GM20431 (cell line): Measurements from ENCODE around the gene TRIM60.
"Not testable (repeated sequence)": the region's sequence is repeated elsewhere in the genome, so short reads cannot be mapped to it uniquely, and the experiment has no call there.

Experiments used
- in situ Hi-C: fragments of 300-500 bp; cut with MseI, MboI; formaldehyde crosslinking; loops from one replicate; pipeline ENCODE4 v1.15.0; 2020; ENCODE audit warnings: low sequenced_read_pairs; ENCODE audit not compliant: unreplicated experiment

The TRIM60 gene

DNA sequence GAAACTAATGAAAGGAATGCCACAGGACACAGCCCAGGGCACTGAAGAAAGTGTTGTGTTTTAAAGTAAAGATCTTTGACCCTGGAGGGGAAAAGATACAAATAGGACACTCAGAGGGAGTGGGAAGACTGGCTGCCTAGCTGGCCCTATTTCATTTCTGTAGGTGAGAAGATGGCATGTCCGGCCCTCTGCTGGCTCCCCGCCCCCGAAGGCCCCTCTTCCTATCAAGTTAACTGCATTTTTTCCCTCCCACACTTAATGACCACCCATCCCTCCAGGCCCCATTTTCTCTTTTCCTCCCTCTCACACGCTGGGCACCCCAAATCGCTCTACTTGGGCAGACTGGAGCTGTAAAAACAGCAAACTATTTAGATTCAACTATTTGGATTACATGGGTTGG lies 16.4 kb downstream of the TRIM60 start:
- in situ Hi-C loops: no loop called here

- in situ Hi-C loops: no loop called here
These were observed 20.8 kb downstream of the TRIM60 start for GRCh38 chr4:165052627-165053026.

- in situ Hi-C loops: no loop called here
These were observed 21.8 kb downstream of the TRIM60 start, which contains the start of gene TRIM75 for GRCh38 chr4:165053645-165054044. Gene TRIM75 (plus strand): TSS chr4:165053866. CDS start chr4:165059148, 5,282 bp downstream.

- in situ Hi-C loops: no loop called here
These were observed 23.8 kb downstream of the TRIM60 start for GRCh38 chr4:165055601-165056000.

GRCh38 chr4:165058666-165059065 lies 26.9 kb downstream of the TRIM60 start:
- in situ Hi-C loops: no loop called here

DNA sequence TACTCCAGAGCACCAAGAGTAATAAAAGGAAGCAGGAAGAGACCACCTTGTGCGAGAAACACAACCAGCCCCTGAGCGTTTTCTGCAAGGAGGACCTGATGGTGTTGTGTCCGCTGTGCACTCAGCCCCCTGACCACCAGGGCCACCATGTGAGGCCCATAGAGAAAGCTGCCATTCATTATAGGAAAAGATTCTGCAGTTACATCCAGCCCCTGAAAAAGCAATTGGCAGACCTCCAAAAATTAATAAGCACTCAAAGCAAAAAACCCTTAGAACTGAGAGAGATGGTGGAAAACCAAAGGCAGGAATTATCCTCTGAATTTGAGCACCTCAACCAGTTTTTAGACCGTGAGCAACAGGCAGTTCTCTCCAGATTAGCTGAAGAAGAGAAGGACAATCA lies 27.6 kb downstream of the TRIM60 start:
- in situ Hi-C loops: no loop called here

DNA sequence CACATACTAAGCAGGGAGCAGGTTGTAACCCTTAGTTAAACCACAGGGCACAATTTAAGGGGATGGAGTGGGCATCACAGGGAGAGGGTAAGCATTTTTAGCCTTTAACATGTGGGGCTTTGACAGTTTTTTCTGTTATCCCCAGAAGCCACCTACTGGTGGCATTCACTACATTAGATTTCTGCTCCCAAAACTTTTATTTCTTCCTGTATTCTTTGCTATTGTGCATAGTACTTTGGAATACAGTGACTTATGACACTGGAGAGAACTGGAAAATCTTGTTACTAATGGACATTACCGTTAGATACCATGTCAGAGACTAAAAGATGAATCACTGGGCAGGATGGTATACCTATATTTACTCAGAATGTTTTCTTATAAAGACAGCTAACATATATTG lies 29.1 kb downstream of the TRIM60 start:
- in situ Hi-C loops: no loop called here

DNA sequence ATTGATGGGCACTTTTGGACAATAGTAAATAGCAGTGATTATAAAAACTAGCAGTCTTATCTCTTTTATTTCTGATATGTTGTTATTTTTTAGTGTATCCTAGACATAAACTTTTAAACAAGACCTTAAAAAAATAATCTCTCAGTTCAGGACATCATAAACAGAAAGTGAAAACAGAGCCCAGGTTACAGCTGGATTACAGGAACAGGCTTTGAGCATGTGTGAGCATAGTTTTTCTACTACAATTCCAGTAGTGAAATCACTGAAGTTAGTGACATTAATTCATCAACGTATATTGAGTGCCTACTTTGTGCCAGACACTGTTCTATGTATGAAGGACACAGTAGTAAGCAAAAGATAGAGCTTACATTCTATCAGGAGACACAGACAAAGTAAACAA lies 38.8 kb downstream of the TRIM60 start:
- in situ Hi-C loops: no loop called here

DNA sequence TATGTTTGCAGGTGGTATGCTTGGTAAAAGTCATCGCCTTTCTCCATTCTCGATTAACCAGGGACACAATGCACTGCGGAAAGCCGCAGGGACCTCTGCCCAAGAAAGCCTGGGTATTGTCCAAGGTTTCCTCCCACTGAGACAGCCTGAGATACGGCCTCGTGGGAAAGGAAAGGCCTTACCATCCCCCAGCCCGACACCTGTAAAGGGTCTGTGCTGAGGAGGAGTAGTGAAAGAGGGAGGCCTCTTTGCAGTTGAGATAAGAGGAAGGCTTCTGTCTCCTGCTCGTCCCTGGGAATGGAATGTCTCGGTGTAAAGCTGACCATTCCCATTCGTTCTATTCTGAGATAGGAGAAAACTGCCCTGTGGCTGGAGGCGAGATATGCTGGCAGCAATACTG lies 41.5 kb downstream of the TRIM60 start:
- in situ Hi-C loops: not testable (repeated sequence)

- in situ Hi-C loops: loop anchor here (25.0 kb wide), 1 partner anchor 290 kb away; no protein-coding TSS in a partner anchor
These were observed 45.3 kb downstream of the TRIM60 start for GRCh38 chr4:165077034-165077578.

DNA sequence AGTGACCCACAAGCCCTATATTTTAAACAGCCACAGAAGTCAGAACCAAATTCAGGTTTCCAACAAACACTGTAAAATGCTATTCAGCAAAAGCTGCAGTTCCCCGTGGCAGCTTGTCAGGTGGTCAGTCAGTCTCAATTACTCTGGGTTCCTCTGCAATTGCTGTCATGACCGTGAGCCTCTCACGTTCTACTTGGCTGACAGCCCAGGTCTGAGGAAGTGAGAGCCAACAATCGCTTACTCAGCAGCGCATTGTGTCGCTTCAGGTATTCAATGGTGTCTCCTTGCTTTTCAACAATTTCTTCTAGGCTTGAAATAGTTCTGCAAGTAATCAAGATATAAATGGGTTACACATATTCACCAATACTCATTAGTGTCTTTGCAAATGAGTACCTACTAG lies 47.7 kb downstream of the TRIM60 start:
- in situ Hi-C loops: loop anchor here (25.0 kb wide), 1 partner anchor 292 kb away; no protein-coding TSS in a partner anchor

- in situ Hi-C loops: loop anchor here (25.0 kb wide), 1 partner anchor 297 kb away; no protein-coding TSS in a partner anchor
These were observed 53.0 kb downstream of the TRIM60 start for GRCh38 chr4:165084787-165085186.

- in situ Hi-C loops: loop anchor here (25.0 kb wide), 1 partner anchor 299 kb away; no protein-coding TSS in a partner anchor
These were observed 54.1 kb downstream of the TRIM60 start for GRCh38 chr4:165085946-165086345.

GRCh38 chr4:165088366-165088765 lies 56.6 kb downstream of the TRIM60 start:
- in situ Hi-C loops: loop anchor here (25.0 kb wide), 1 partner anchor 301 kb away; no protein-coding TSS in a partner anchor
